Muscle of leg (tissue), 11 donors: ENCODE data around the gene ERCC4. TPM values are rescaled to one million over a fixed set of nuclear protein-coding genes. Genes with fewer than 3 reads are reported as not detected.

Experiments
- DNase-seq: peaks from one replicate; pipeline ENCODE4 v3.0.0; 2013
- H3K27ac ChIP-seq: one replicate; pipeline ENCODE4 v1.5.1; 2013; ENCODE audit warnings: mild to moderate bottlenecking, low read length, control low read depth
- H3K27me3 ChIP-seq: one replicate; pipeline ENCODE4 v1.6.1; 2013; ENCODE audit warnings: low read length; ENCODE audit not compliant: control insufficient read depth, insufficient read depth
- H3K36me3 ChIP-seq: one replicate; pipeline ENCODE4 v1.6.1; 2013; ENCODE audit warnings: low read length; ENCODE audit not compliant: control insufficient read depth, insufficient read depth
- H3K4me1 ChIP-seq: one replicate; pipeline ENCODE4 v1.6.1; 2013; ENCODE audit warnings: low read length; ENCODE audit not compliant: control insufficient read depth, insufficient read depth
- H3K4me3 ChIP-seq: one replicate; pipeline ENCODE4 v1.5.1; 2013; ENCODE audit warnings: low read length, control low read depth
- H3K9me3 ChIP-seq: replicated peaks from 2 replicates; pipeline ENCODE4 v1.6.1; 2013; ENCODE audit warnings: low read depth, low read length; ENCODE audit not compliant: control insufficient read depth
- WGBS: methylation state at CpG from one replicate; pipeline ENCODE4 v1.1.5; 2013; ENCODE audit warnings: missing lambda C conversion rate; ENCODE audit not compliant: insufficient coverage; 5-methylcytosine and 5-hydroxymethylcytosine counted together
- polyA plus RNA-seq, 8 donors: library from polyadenylated mRNA; unstranded; fragments of 120-200 nt; gene quantifications; one replicate each; pipeline versions ENCODE4 v1.2.1 to v1.2.3, GENCODE V29; 2013; ENCODE audit warnings: inconsistent platforms in 1 of 8, low replicate concordance in 1 of 8; ENCODE audit not compliant: insufficient read length in 8 of 8, insufficient read depth in 1 of 8
- total RNA-seq: library from RNA; stranded (reverse); fragments of 120-200 nt; gene quantifications from one replicate; pipeline ENCODE4 v1.2.4, GENCODE V29; 2013

ERCC4 gene
- total and polyA plus RNA-seq, 9 donors: 6.4 to 10.9 (median 8.6) TPM

GRCh38 chr16:13983625-13984024 is 63.7 kb downstream of the ERCC4 start:
- no peaks in the 10 kb centered on the region for H3K4me1 ChIP-seq
- no peaks in the 10 kb centered on the region for H3K27me3 ChIP-seq
- H3K4me3 ChIP-seq: no peak overlapping the region
- no peaks in the 10 kb centered on the region for H3K9me3 ChIP-seq
- no peaks in the 10 kb centered on the region for H3K36me3 ChIP-seq
- no peak for DNase-seq
- no peak overlapping the region for H3K27ac ChIP-seq
- 96% methylated on average over 4 of the region's 5 CpGs for WGBS

GRCh38 chr16:13984794-13985193 is 64.8 kb downstream of the ERCC4 start:
- H3K4me1 ChIP-seq: no peaks in the 10 kb centered on the region
- DNase-seq: no peak
- no peak overlapping the region for H3K27ac ChIP-seq
- 67% methylated on average over 1 of the region's 8 CpGs for WGBS
- H3K27me3 ChIP-seq: no peaks in the 10 kb centered on the region
- no peaks in the 10 kb centered on the region for H3K36me3 ChIP-seq
- no peak overlapping the region for H3K4me3 ChIP-seq
- H3K9me3 ChIP-seq: no peaks in the 10 kb centered on the region

GRCh38 chr16:13988038-13988437 is 68.1 kb downstream of the ERCC4 start:
- H3K27ac ChIP-seq: no peak overlapping the region
- WGBS: no CpG with 5 or more reads among the region's 1 CpG
- no peaks in the 10 kb centered on the region for H3K36me3 ChIP-seq
- no peak for DNase-seq
- no peaks in the 10 kb centered on the region for H3K4me1 ChIP-seq
- H3K27me3 ChIP-seq: no peaks in the 10 kb centered on the region
- H3K9me3 ChIP-seq: no peaks in the 10 kb centered on the region
- H3K4me3 ChIP-seq: no peak overlapping the region

GRCh38 chr16:13992322-13992721 is 72.4 kb downstream of the ERCC4 start:
- 85% methylated on average over 4 of the region's 6 CpGs for WGBS
- H3K27me3 ChIP-seq: no peaks in the 10 kb centered on the region
- no peak overlapping the region for H3K27ac ChIP-seq
- H3K36me3 ChIP-seq: no peaks in the 10 kb centered on the region
- no peaks in the 10 kb centered on the region for H3K9me3 ChIP-seq
- no peak overlapping the region for H3K4me3 ChIP-seq
- DNase-seq: no peak
- peaks cover 2% of the 10 kb centered on the region for H3K4me1 ChIP-seq

- DNase-seq: no peak
- Histone ChIP-seq H3K36me3 (no peaks in the 10 kb centered on the region), H3K4me3 (no peak overlapping the region), H3K9me3 (no peaks in the 10 kb centered on the region), H3K27ac (no peak overlapping the region), H3K4me1 (peaks cover 2% of the 10 kb centered on the region), H3K27me3 (no peaks in the 10 kb centered on the region)
- no CpG with 5 or more reads among the region's 4 CpGs for WGBS
These were observed 73.0 kb downstream of the ERCC4 start for GRCh38 chr16:13992976-13993375.

GRCh38 chr16:13994239-13995106 is 74.5 kb downstream of the ERCC4 start:
- Histone ChIP-seq H3K9me3 (no peaks in the 10 kb centered on the region), H3K36me3 (no peaks in the 10 kb centered on the region), H3K27me3 (no peaks in the 10 kb centered on the region), H3K4me3 (no peak overlapping the region), H3K27ac (peak overlapping the region; percentile 78), H3K4me1 (peaks cover 2% of the 10 kb centered on the region)
- DNase-seq: peak; percentile 80
- WGBS: 63% methylated on average over 4 of the region's 14 CpGs

GRCh38 chr16:13995194-13995593 is 75.2 kb downstream of the ERCC4 start:
- no peaks in the 10 kb centered on the region for H3K36me3 ChIP-seq
- H3K27ac ChIP-seq: peak overlapping the region; percentile 78
- no peak for DNase-seq
- peaks cover 10% of the 10 kb centered on the region for H3K4me1 ChIP-seq
- no peak overlapping the region for H3K4me3 ChIP-seq
- WGBS: no CpG with 5 or more reads among the region's 1 CpG
- no peaks in the 10 kb centered on the region for H3K27me3 ChIP-seq
- no peaks in the 10 kb centered on the region for H3K9me3 ChIP-seq

GRCh38 chr16:13996778-13997288 is 76.9 kb downstream of the ERCC4 start:
- WGBS: 91% methylated on average over 5 of the region's 11 CpGs
- no peaks in the 10 kb centered on the region for H3K36me3 ChIP-seq
- no peaks in the 10 kb centered on the region for H3K9me3 ChIP-seq
- peaks cover 11% of the 10 kb centered on the region for H3K4me1 ChIP-seq
- DNase-seq: no peak
- H3K27me3 ChIP-seq: no peaks in the 10 kb centered on the region
- no peak overlapping the region for H3K4me3 ChIP-seq
- no peak overlapping the region for H3K27ac ChIP-seq

GRCh38 chr16:13997526-13997925 is 77.6 kb downstream of the ERCC4 start:
- WGBS: no CpG with 5 or more reads among the region's 4 CpGs
- Histone ChIP-seq H3K9me3 (no peaks in the 10 kb centered on the region), H3K36me3 (no peaks in the 10 kb centered on the region), H3K4me3 (no peak overlapping the region), H3K27me3 (no peaks in the 10 kb centered on the region), H3K27ac (no peak overlapping the region), H3K4me1 (peaks cover 15% of the 10 kb centered on the region)
- DNase-seq: no peak

GRCh38 chr16:13997933-13998332 is 78.0 kb downstream of the ERCC4 start:
- H3K4me1 ChIP-seq: peaks cover 19% of the 10 kb centered on the region

More at GRCh38 chr16:13997933-13998332, 78.0 kb downstream of the ERCC4 start:
- Histone ChIP-seq H3K36me3 (no peaks in the 10 kb centered on the region), H3K4me3 (no peak overlapping the region), H3K9me3 (no peaks in the 10 kb centered on the region), H3K27ac (no peak overlapping the region), H3K27me3 (no peaks in the 10 kb centered on the region)
- WGBS: 13% methylated on average over 1 of the region's 5 CpGs
- no peak for DNase-seq
